Tibial nerve (tissue), 4 donors: ENCODE results near the gene AQP12A.

Experiments
- EP300 ChIP-seq, 2 donors: sonication (generic); formaldehyde crosslinking; IDR thresholded peaks; one replicate each; pipeline ENCODE4 v1.6.1; 2017; ENCODE audit warnings: antibody characterized with exemption in 2 of 2, mild to moderate bottlenecking in 1 of 2
- POLR2A ChIP-seq, 2 donors: fragments of 450-650 bp; IDR thresholded peaks; one replicate each; pipeline ENCODE4 v1.6.1; 2017; ENCODE audit warnings: antibody characterized with exemption in 2 of 2, mild to moderate bottlenecking in 2 of 2, moderate library complexity in 2 of 2
- TF ChIP-seq, protein P1 (sequence below), 5 experiments: fragments of 200-600 bp in 3 of 5; fragments of 450-650 bp in 2 of 5; sonication (generic) in 3 of 5; IDR thresholded peaks; one replicate each; pipeline ENCODE4 v1.5.1; 2016 to 2019; ENCODE audit warnings: antibody characterized with exemption in 5 of 5, mild to moderate bottlenecking in 3 of 5, moderate library complexity in 2 of 5

DNA sequence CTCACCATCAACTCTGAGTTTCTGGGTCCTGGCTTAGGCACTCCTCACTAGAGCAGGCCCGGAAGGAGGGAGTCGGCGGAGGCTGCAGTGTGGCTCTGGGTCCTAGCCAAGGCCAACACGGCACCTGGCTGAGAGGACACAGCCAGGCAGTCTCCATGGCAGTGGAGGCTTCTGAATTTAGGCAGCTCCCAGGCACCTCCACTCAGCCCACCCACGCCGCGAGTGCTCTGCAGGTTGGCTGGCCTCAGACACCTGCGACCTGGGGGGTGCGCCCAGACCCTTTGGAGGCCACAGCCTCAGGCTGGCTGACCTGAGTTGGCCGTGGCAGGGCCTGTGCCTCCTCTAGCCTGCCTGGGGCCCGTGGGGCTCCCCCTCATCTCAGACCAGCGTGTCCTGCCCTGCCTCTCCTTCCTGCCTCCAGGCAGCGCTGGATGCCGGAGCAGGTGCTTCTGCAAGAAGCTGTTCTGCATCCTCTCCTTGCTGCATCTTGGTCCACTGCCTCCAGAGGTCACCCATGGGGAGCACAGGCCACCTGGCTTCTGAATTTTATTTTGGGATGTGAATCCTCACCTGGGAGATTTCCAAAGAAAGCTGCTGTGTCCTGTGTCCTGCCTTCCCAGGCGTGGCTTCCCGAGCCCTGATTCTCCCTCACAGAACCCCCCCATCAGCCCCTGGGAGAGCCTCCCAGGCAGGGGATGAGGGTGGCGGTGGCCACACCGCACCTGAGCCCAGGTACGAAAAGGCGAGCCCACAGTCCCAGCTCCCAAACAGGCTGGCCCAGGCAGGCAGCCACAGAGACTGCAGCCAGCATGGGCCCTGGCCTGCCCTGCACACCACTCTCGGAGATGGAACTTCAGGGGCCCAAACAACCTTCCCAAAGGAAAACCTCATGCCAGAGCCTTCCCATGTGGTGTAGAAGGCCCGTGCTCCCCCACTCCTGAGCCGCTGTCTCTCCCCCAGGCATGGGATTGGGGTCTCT lies 23.4 kb downstream of the AQP12A start:
- TF ChIP-seq, protein P1, sequence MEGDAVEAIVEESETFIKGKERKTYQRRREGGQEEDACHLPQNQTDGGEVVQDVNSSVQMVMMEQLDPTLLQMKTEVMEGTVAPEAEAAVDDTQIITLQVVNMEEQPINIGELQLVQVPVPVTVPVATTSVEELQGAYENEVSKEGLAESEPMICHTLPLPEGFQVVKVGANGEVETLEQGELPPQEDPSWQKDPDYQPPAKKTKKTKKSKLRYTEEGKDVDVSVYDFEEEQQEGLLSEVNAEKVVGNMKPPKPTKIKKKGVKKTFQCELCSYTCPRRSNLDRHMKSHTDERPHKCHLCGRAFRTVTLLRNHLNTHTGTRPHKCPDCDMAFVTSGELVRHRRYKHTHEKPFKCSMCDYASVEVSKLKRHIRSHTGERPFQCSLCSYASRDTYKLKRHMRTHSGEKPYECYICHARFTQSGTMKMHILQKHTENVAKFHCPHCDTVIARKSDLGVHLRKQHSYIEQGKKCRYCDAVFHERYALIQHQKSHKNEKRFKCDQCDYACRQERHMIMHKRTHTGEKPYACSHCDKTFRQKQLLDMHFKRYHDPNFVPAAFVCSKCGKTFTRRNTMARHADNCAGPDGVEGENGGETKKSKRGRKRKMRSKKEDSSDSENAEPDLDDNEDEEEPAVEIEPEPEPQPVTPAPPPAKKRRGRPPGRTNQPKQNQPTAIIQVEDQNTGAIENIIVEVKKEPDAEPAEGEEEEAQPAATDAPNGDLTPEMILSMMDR (IDR thresholded peaks at IDR 0.05), result no peak
- TF ChIP-seq EP300 (IDR thresholded peaks at IDR 0.05) (no peak), POLR2A (IDR thresholded peaks at IDR 0.05) (no peak)
